IPS-18a (cell line): ENCODE data around the gene STUB1.

Experiments used
- H3K27ac ChIP-seq: one replicate; pipeline ENCODE4 v1.5.1; 2013; ENCODE audit warnings: low read length
- H3K27me3 ChIP-seq: one replicate; pipeline ENCODE4 v1.6.1; 2013; ENCODE audit warnings: mild to moderate bottlenecking, low read length; ENCODE audit not compliant: control insufficient read depth, insufficient read depth
- H3K36me3 ChIP-seq: one replicate; pipeline ENCODE4 v1.6.1; 2013; ENCODE audit warnings: low read depth, low read length; ENCODE audit not compliant: control insufficient read depth
- H3K4me1 ChIP-seq: one replicate; pipeline ENCODE4 v1.6.1; 2013; ENCODE audit warnings: low read depth, low read length; ENCODE audit not compliant: control insufficient read depth
- H3K4me3 ChIP-seq: one replicate; pipeline ENCODE4 v1.5.1; 2013; ENCODE audit warnings: low read length
- H3K9ac ChIP-seq: one replicate; pipeline ENCODE4 v1.6.1; 2013; ENCODE audit warnings: mild to moderate bottlenecking, low read length, moderate library complexity
- H3K9me3 ChIP-seq: one replicate; pipeline ENCODE4 v1.6.1; 2013; ENCODE audit warnings: low read depth, low read length; ENCODE audit not compliant: control insufficient read depth

STUB1 gene

GRCh38 chr16:647173-647902, 32.9 kb upstream of the STUB1 start:
- Histone ChIP-seq H3K9me3 (no peaks in the 10 kb centered on the region), H3K9ac (no peak overlapping the region), H3K27ac (no peak overlapping the region), H3K36me3 (no peaks in the 10 kb centered on the region), H3K27me3 (peaks cover 9% of the 10 kb centered on the region), H3K4me1 (peaks cover 5% of the 10 kb centered on the region), H3K4me3 (no peak overlapping the region)

- H3K4me1 ChIP-seq: peaks cover 5% of the 10 kb centered on the region
Measured at GRCh38 chr16:648071-648780, 32.0 kb upstream of the STUB1 start.

GRCh38 chr16:648781-649589, 31.2 kb upstream of the STUB1 start, which contains the start of gene WDR90:
Gene WDR90, plus strand, starts transcription at chr16:649365. Its CDS starts 52 bp downstream, at chr16:649417.
- Histone ChIP-seq H3K36me3 (no peaks in the 10 kb centered on the region), H3K27me3 (no peaks in the 10 kb centered on the region), H3K9ac (peak within 1 kb of the TSS; percentile 74), H3K27ac (peak within 1 kb of the TSS; percentile 24), H3K9me3 (no peaks in the 10 kb centered on the region), H3K4me1 (peaks cover 5% of the 10 kb centered on the region), H3K4me3 (peak within 1 kb of the TSS; percentile 75)

More at GRCh38 chr16:648071-648780, 32.0 kb upstream of the STUB1 start:
- Histone ChIP-seq H3K27me3 (peaks cover under 1% of the 10 kb centered on the region), H3K4me3 (peak overlapping the region; percentile 75), H3K36me3 (no peaks in the 10 kb centered on the region), H3K9ac (peak overlapping the region; percentile 74), H3K9me3 (no peaks in the 10 kb centered on the region), H3K27ac (peak overlapping the region; percentile 24)

GRCh38 chr16:649631-650030, 30.6 kb upstream of the STUB1 start:
- no peaks in the 10 kb centered on the region for H3K9me3 ChIP-seq
- H3K4me3 ChIP-seq: peak overlapping the region; percentile 75
- no peaks in the 10 kb centered on the region for H3K27me3 ChIP-seq
- no peak overlapping the region for H3K27ac ChIP-seq
- peak overlapping the region; percentile 74 for H3K9ac ChIP-seq
- H3K4me1 ChIP-seq: peaks cover 5% of the 10 kb centered on the region
- H3K36me3 ChIP-seq: no peaks in the 10 kb centered on the region

GRCh38 chr16:651844-652243, 28.4 kb upstream of the STUB1 start:
- H3K9ac ChIP-seq: no peak overlapping the region
- H3K36me3 ChIP-seq: no peaks in the 10 kb centered on the region
- H3K4me3 ChIP-seq: no peak overlapping the region
- peaks cover 5% of the 10 kb centered on the region for H3K4me1 ChIP-seq
- H3K9me3 ChIP-seq: no peaks in the 10 kb centered on the region
- no peaks in the 10 kb centered on the region for H3K27me3 ChIP-seq
- H3K27ac ChIP-seq: no peak overlapping the region

GRCh38 chr16:652454-653305, 27.5 kb upstream of the STUB1 start:
- Histone ChIP-seq H3K9me3 (no peaks in the 10 kb centered on the region), H3K27ac (no peak overlapping the region), H3K4me3 (no peak overlapping the region), H3K36me3 (no peaks in the 10 kb centered on the region), H3K9ac (no peak overlapping the region), H3K27me3 (no peaks in the 10 kb centered on the region), H3K4me1 (peaks cover 5% of the 10 kb centered on the region)

GRCh38 chr16:654034-654433, 26.2 kb upstream of the STUB1 start:
- Histone ChIP-seq H3K4me3 (no peak overlapping the region), H3K4me1 (no peaks in the 10 kb centered on the region), H3K9ac (no peak overlapping the region), H3K36me3 (no peaks in the 10 kb centered on the region), H3K9me3 (no peaks in the 10 kb centered on the region), H3K27me3 (no peaks in the 10 kb centered on the region), H3K27ac (no peak overlapping the region)

- H3K36me3 ChIP-seq: no peaks in the 10 kb centered on the region
- no peak overlapping the region for H3K9ac ChIP-seq
- H3K27me3 ChIP-seq: no peaks in the 10 kb centered on the region
- H3K4me3 ChIP-seq: no peak overlapping the region
- H3K27ac ChIP-seq: no peak overlapping the region
- H3K4me1 ChIP-seq: no peaks in the 10 kb centered on the region
- H3K9me3 ChIP-seq: no peaks in the 10 kb centered on the region
Measured at GRCh38 chr16:657487-657886, 22.7 kb upstream of the STUB1 start.

- no peaks in the 10 kb centered on the region for H3K4me1 ChIP-seq
- no peak overlapping the region for H3K4me3 ChIP-seq
- no peaks in the 10 kb centered on the region for H3K9me3 ChIP-seq
- no peaks in the 10 kb centered on the region for H3K27me3 ChIP-seq
- no peak overlapping the region for H3K27ac ChIP-seq
- no peaks in the 10 kb centered on the region for H3K36me3 ChIP-seq
- H3K9ac ChIP-seq: no peak overlapping the region
Measured at GRCh38 chr16:658679-659571, 21.3 kb upstream of the STUB1 start.

- H3K36me3 ChIP-seq: no peaks in the 10 kb centered on the region
- no peaks in the 10 kb centered on the region for H3K9me3 ChIP-seq
- H3K4me3 ChIP-seq: no peak overlapping the region
- no peaks in the 10 kb centered on the region for H3K4me1 ChIP-seq
- no peak overlapping the region for H3K9ac ChIP-seq
- H3K27ac ChIP-seq: no peak overlapping the region
- H3K27me3 ChIP-seq: no peaks in the 10 kb centered on the region
Measured at GRCh38 chr16:659618-660017, 20.6 kb upstream of the STUB1 start.
